ENCODE measurements around the gene RRAS2.

DNA sequence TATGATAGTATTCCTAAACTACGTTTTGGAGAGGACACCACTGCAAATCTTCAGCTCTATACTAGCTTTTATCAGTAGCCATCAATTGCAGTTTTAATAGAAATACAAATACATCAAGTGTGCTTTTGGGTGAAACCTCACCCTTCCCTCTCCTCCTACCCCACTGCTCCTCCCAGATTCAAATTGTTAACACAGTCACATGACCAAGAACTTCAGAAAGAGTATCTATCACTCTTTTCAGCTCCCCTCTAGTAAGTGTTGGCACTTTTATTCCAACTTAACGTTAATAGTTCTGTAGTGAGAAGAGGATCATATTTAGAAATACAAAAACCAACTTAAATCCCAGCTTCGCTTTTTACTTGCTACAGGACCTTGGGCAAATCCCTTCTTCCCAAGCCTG lies 17.0 kb downstream of the RRAS2 start:
- TF ChIP-seq POLR2A (IDR thresholded peaks at IDR 0.05) = no peak
- TF ChIP-seq, protein P1, sequence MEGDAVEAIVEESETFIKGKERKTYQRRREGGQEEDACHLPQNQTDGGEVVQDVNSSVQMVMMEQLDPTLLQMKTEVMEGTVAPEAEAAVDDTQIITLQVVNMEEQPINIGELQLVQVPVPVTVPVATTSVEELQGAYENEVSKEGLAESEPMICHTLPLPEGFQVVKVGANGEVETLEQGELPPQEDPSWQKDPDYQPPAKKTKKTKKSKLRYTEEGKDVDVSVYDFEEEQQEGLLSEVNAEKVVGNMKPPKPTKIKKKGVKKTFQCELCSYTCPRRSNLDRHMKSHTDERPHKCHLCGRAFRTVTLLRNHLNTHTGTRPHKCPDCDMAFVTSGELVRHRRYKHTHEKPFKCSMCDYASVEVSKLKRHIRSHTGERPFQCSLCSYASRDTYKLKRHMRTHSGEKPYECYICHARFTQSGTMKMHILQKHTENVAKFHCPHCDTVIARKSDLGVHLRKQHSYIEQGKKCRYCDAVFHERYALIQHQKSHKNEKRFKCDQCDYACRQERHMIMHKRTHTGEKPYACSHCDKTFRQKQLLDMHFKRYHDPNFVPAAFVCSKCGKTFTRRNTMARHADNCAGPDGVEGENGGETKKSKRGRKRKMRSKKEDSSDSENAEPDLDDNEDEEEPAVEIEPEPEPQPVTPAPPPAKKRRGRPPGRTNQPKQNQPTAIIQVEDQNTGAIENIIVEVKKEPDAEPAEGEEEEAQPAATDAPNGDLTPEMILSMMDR (IDR thresholded peaks at IDR 0.05) = no peak

All from transverse colon (tissue), 3 donors.